K562 (cell line): Measurements from ENCODE around the gene EPHB4.

ENCODE experiments used
- CTCF ChIP-seq, 3 experiments: IDR thresholded peaks in 2 of 3; conservative IDR thresholded peaks in 1 of 3; 2 replicates each; pipeline ENCODE4 v1.5.1; 2011 to 2012; ENCODE audit warnings: low read length in 3 of 3, mild to moderate bottlenecking in 3 of 3, control low read depth in 2 of 3, improper control_type of control experiment in 1 of 3, inconsistent platforms in 1 of 3, low read depth in 1 of 3, mixed read lengths in 1 of 3, moderate library complexity in 1 of 3; ENCODE audit not compliant: insufficient read depth in 2 of 3
- ESRRB ChIP-seq: fragments of 250-450 bp; sonication (Bioruptor Pico); IDR thresholded peaks from 2 replicates; pipeline ENCODE4 v1.5.0; 2020; ENCODE audit warnings: mild to moderate bottlenecking, moderate library complexity, borderline replicate concordance
- KDM5B ChIP-seq: fragments of 200-600 bp; sonication (generic); IDR thresholded peaks from 2 replicates; pipeline ENCODE4 v1.6.1; 2012; ENCODE audit warnings: low read depth, mild to moderate bottlenecking, moderate library complexity, low read length, control low read depth, inconsistent platforms; ENCODE audit not compliant: insufficient replicate concordance
- MAFF ChIP-seq: IDR thresholded peaks from 2 replicates; pipeline ENCODE4 v1.6.1; 2012; ENCODE audit warnings: low read length, improper control_type of control experiment
- MAZ ChIP-seq, 2 experiments: fragments of 450-650 bp in 1 of 2; sonication (generic) in 1 of 2; formaldehyde crosslinking; IDR thresholded peaks in 1 of 2; conservative IDR thresholded peaks in 1 of 2; 2 replicates each; pipeline versions ENCODE4 v1.4.0 to v1.5.0; 2020; ENCODE audit warnings: mild to moderate bottlenecking in 1 of 2, missing genetic modification reagents in 1 of 2
- MIER1 ChIP-seq: fragments of 450-650 bp; IDR thresholded peaks from 2 replicates; pipeline ENCODE4 v1.6.1; 2016; ENCODE audit warnings: antibody characterized with exemption, mild to moderate bottlenecking, low read depth
- RBBP5 ChIP-seq: fragments of 200-600 bp; sonication (generic); IDR thresholded peaks from 2 replicates; pipeline ENCODE4 v1.6.1; 2012; ENCODE audit warnings: borderline replicate concordance, mild to moderate bottlenecking, low read length, control low read depth, inconsistent platforms; ENCODE audit not compliant: insufficient read depth, poor library complexity, severe bottlenecking
- ZNF436 ChIP-seq: fragments of 250-450, 450-650 bp; sonication (Bioruptor Pico); formaldehyde crosslinking; IDR thresholded peaks from 2 replicates; pipeline ENCODE4 v1.7.0; 2020; ENCODE audit warnings: mild to moderate bottlenecking
- ZNF507 ChIP-seq: conservative IDR thresholded peaks from 2 replicates; pipeline ENCODE4 v1.6.1; 2017; ENCODE audit warnings: missing genetic modification characterization, missing compliant biosample characterization

GRCh38 chr7:100822236-100823139 lies 4.8 kb downstream of the EPHB4 start:
- TF ChIP-seq ESRRB (CRISPR knock-in tag): no peak
- TF ChIP-seq MIER1: no peak
- no peak for TF ChIP-seq RBBP5
- TF ChIP-seq KDM5B: no peak
- TF ChIP-seq MAFF: no peak
- TF ChIP-seq ZNF436 (CRISPR knock-in tag): no peak
- no peak for TF ChIP-seq MAZ (CRISPR knock-in tag; conservative IDR thresholded peaks at IDR 0.05 in 1 of 2, IDR thresholded peaks at IDR 0.05 in 1 of 2)
- no peak for TF ChIP-seq ZNF507 (tag)
- no peak for TF ChIP-seq CTCF (IDR thresholded peaks at IDR 0.05 in 2 of 3, conservative IDR thresholded peaks at IDR 0.05 in 1 of 3; ENCODE audit: insufficient read depth in 2 of 3, low read depth in 1 of 3, low read length in 3 of 3)
